ENCODE results near the gene ETNK2.

- TF ChIP-seq CTCF (IDR thresholded peaks at IDR 0.05) (no peak), POLR2A (IDR thresholded peaks at IDR 0.05) (no peak)
These were observed 4.9 kb downstream of the ETNK2 start for GRCh38 chr1:204146965-204147364.

All from testis (tissue), 2 donors.